ENCODE measurements around the gene THSD7B. TPM values are rescaled to one million over a fixed set of nuclear protein-coding genes. Genes with fewer than 3 reads are reported as not detected.

THSD7B gene
- total RNA-seq, 1 donor from 2014 or later = 0.19 TPM

- H3K27me3 Mint-ChIP-seq (ENCODE audit: low read depth) = peaks cover 6% of the 10 kb centered on the region
- peaks cover 4% of the 10 kb centered on the region for H3K4me1 Mint-ChIP-seq
- H3K27ac Mint-ChIP-seq (ENCODE audit: unreplicated experiment) = peak overlapping the region; percentile 10
- DNase-seq (ENCODE audit: low read depth, low spot score) = no peak
- H3K36me3 Mint-ChIP-seq (ENCODE audit: low read depth) = no peaks in the 10 kb centered on the region
- H3K4me3 Mint-ChIP-seq = no peak overlapping the region
- TF ChIP-seq CTCF (conservative IDR thresholded peaks at IDR 0.05) = no peak
- peaks cover 14% of the 10 kb centered on the region for H3K9me3 Mint-ChIP-seq
Observed at GRCh38 chr2:136916131-136916530, 150.8 kb downstream of the THSD7B start.

- peaks cover 6% of the 10 kb centered on the region for H3K27me3 Mint-ChIP-seq (ENCODE audit: low read depth)
Observed at GRCh38 chr2:136917411-136917881, 152.1 kb downstream of the THSD7B start.

GRCh38 chr2:136919682-136920081 is 154.3 kb downstream of the THSD7B start:
- H3K36me3 Mint-ChIP-seq (ENCODE audit: low read depth) = no peaks in the 10 kb centered on the region
- peaks cover 8% of the 10 kb centered on the region for H3K9me3 Mint-ChIP-seq
- H3K27ac Mint-ChIP-seq (ENCODE audit: unreplicated experiment) = no peak overlapping the region
- TF ChIP-seq CTCF (conservative IDR thresholded peaks at IDR 0.05) = no peak
- H3K27me3 Mint-ChIP-seq (ENCODE audit: low read depth) = peaks cover 6% of the 10 kb centered on the region
- DNase-seq (ENCODE audit: low read depth, low spot score) = no peak
- H3K4me3 Mint-ChIP-seq = no peak overlapping the region
- H3K4me1 Mint-ChIP-seq = peaks cover 4% of the 10 kb centered on the region

More at GRCh38 chr2:136917411-136917881, 152.1 kb downstream of the THSD7B start:
- Mint-ChIP-seq H3K9me3 (peaks cover 10% of the 10 kb centered on the region), H3K36me3 (ENCODE audit: low read depth) (no peaks in the 10 kb centered on the region), H3K4me1 (peaks cover 4% of the 10 kb centered on the region), H3K27ac (ENCODE audit: unreplicated experiment) (no peak overlapping the region), H3K4me3 (no peak overlapping the region)
- no peak for DNase-seq (ENCODE audit: low read depth, low spot score)
- no peak for TF ChIP-seq CTCF (conservative IDR thresholded peaks at IDR 0.05)

GRCh38 chr2:136920652-136921333 is 155.4 kb downstream of the THSD7B start:
- DNase-seq (ENCODE audit: low read depth, low spot score) = no peak
- H3K4me1 Mint-ChIP-seq = peaks cover 4% of the 10 kb centered on the region
- H3K9me3 Mint-ChIP-seq = peaks cover 16% of the 10 kb centered on the region
- peaks cover 6% of the 10 kb centered on the region for H3K27me3 Mint-ChIP-seq (ENCODE audit: low read depth)
- H3K36me3 Mint-ChIP-seq (ENCODE audit: low read depth) = no peaks in the 10 kb centered on the region
- H3K4me3 Mint-ChIP-seq = no peak overlapping the region
- no peak for TF ChIP-seq CTCF (conservative IDR thresholded peaks at IDR 0.05)
- H3K27ac Mint-ChIP-seq (ENCODE audit: unreplicated experiment) = no peak overlapping the region

GRCh38 chr2:136927156-136927555 is 161.8 kb downstream of the THSD7B start:
- TF ChIP-seq CTCF (conservative IDR thresholded peaks at IDR 0.05) = no peak
- Mint-ChIP-seq H3K27me3 (ENCODE audit: low read depth) (peaks cover 15% of the 10 kb centered on the region), H3K4me1 (no peaks in the 10 kb centered on the region), H3K27ac (ENCODE audit: unreplicated experiment) (peak overlapping the region; percentile 8), H3K4me3 (no peak overlapping the region), H3K9me3 (peaks cover 16% of the 10 kb centered on the region), H3K36me3 (ENCODE audit: low read depth) (no peaks in the 10 kb centered on the region)
- no peak for DNase-seq (ENCODE audit: low read depth, low spot score)

Measured in neural crest cell (in vitro differentiated cells).